Peyer's patch (tissue), 4 donors: ENCODE results near the gene KLHL40. TPM values are rescaled to one million over a fixed set of nuclear protein-coding genes. Genes with fewer than 3 reads are reported as not detected.

Experiments used
- DNase-seq, 3 donors: peaks; one replicate each; pipeline ENCODE4 v3.0.0-alpha.2; 2017 to 2019
- H3K27ac ChIP-seq, 4 donors: fragments of 200-600 bp; sonication (generic); one replicate each; pipeline ENCODE4 v1.5.1; 2016 to 2019
- H3K27me3 ChIP-seq, 2 donors: fragments of 200-600 bp; sonication (generic); one replicate each; pipeline ENCODE4 v1.5.1; 2019
- H3K36me3 ChIP-seq, 3 donors: fragments of 200-600 bp; sonication (generic); one replicate each; pipeline ENCODE4 v1.5.1; 2016 to 2019
- H3K4me1 ChIP-seq, 4 donors: fragments of 200-600 bp; sonication (generic); one replicate each; pipeline ENCODE4 v1.5.1; 2016 to 2019
- H3K4me3 ChIP-seq, 4 donors: fragments of 200-600 bp; sonication (generic); 1 replicate in 3 of 4; 2 replicates in 1 of 4; pipeline ENCODE4 v1.5.1; 2016 to 2019; ENCODE audit warnings: mild to moderate bottlenecking in 1 of 4
- H3K9me3 ChIP-seq, 4 donors: fragments of 200-600 bp; sonication (generic); one replicate each; pipeline ENCODE4 v1.5.1; 2016 to 2019; ENCODE audit warnings: mild to moderate bottlenecking in 1 of 4
- CTCF ChIP-seq, 6 experiments: fragments of 450-650 bp in 4 of 6; fragments of 200-600 bp in 2 of 6; sonication (generic) in 1 of 6; IDR thresholded peaks; one replicate each; pipeline ENCODE4 v1.5.1; 2017 to 2019; ENCODE audit warnings: antibody characterized with exemption in 6 of 6, mild to moderate bottlenecking in 3 of 6, moderate library complexity in 1 of 6
- POLR2A ChIP-seq, 2 donors: fragments of 450-650 bp; IDR thresholded peaks; one replicate each; pipeline ENCODE4 v1.5.1; 2017; ENCODE audit warnings: antibody characterized with exemption in 2 of 2, mild to moderate bottlenecking in 2 of 2, moderate library complexity in 2 of 2
- total RNA-seq, 4 donors: library from RNA; depleted of rRNA; stranded (reverse); fragments of >200 nt; gene quantifications; one replicate each; pipeline ENCODE4 v1.1.0, GENCODE V29; 2016

Gene KLHL40
- total RNA-seq, 4 donors from 2014 or later, result not detected

GRCh38 chr3:42693530-42693930, 8.2 kb downstream of the KLHL40 start:
- Histone ChIP-seq H3K9me3 (no peaks in the 10 kb centered on the region), H3K27ac (no peak overlapping the region), H3K4me1 (no peaks in the 10 kb centered on the region), H3K27me3 (no peaks in the 10 kb centered on the region), H3K4me3 (no peak overlapping the region), H3K36me3 (no peaks in the 10 kb centered on the region)
- no peak for TF ChIP-seq POLR2A (IDR thresholded peaks at IDR 0.05)
- DNase-seq, result no peak

GRCh38 chr3:42694366-42694765, 9.0 kb downstream of the KLHL40 start:
- H3K27ac ChIP-seq, result no peak overlapping the region
- no peaks in the 10 kb centered on the region for H3K27me3 ChIP-seq
- DNase-seq, result no peak
- TF ChIP-seq POLR2A (IDR thresholded peaks at IDR 0.05), result no peak
- TF ChIP-seq CTCF (IDR thresholded peaks at IDR 0.05), result no peak
- H3K4me1 ChIP-seq, result no peaks in the 10 kb centered on the region
- no peaks in the 10 kb centered on the region for H3K9me3 ChIP-seq
- H3K4me3 ChIP-seq, result no peak overlapping the region
- H3K36me3 ChIP-seq, result no peaks in the 10 kb centered on the region

- Histone ChIP-seq H3K36me3 (no peaks in the 10 kb centered on the region), H3K4me3 (no peak overlapping the region), H3K27me3 (no peaks in the 10 kb centered on the region), H3K9me3 (no peaks in the 10 kb centered on the region), H3K27ac (no peak overlapping the region), H3K4me1 (no peaks in the 10 kb centered on the region)
- TF ChIP-seq CTCF (IDR thresholded peaks at IDR 0.05), result no peak
- TF ChIP-seq POLR2A (IDR thresholded peaks at IDR 0.05), result no peak
- peak in 1 of 3 donors; percentile 43 for DNase-seq
These were observed 11.3 kb downstream of the KLHL40 start for GRCh38 chr3:42696356-42697288.

- TF ChIP-seq CTCF (IDR thresholded peaks at IDR 0.05), result no peak
- TF ChIP-seq POLR2A (IDR thresholded peaks at IDR 0.05), result no peak
- peak in 1 of 3 donors; percentile 35 for DNase-seq
- H3K4me1 ChIP-seq, result no peaks in the 10 kb centered on the region
- H3K36me3 ChIP-seq, result no peaks in the 10 kb centered on the region
- H3K27ac ChIP-seq, result no peak overlapping the region
- H3K4me3 ChIP-seq, result no peak overlapping the region
- no peaks in the 10 kb centered on the region for H3K9me3 ChIP-seq
- no peaks in the 10 kb centered on the region for H3K27me3 ChIP-seq
These were observed 12.1 kb downstream of the KLHL40 start for GRCh38 chr3:42697289-42698051.

- TF ChIP-seq POLR2A (IDR thresholded peaks at IDR 0.05) (no peak), CTCF (IDR thresholded peaks at IDR 0.05) (no peak)
- Histone ChIP-seq H3K27me3 (no peaks in the 10 kb centered on the region), H3K4me3 (no peak overlapping the region), H3K9me3 (no peaks in the 10 kb centered on the region), H3K27ac (no peak overlapping the region), H3K4me1 (no peaks in the 10 kb centered on the region), H3K36me3 (no peaks in the 10 kb centered on the region)
- peak in 1 of 3 donors; percentile 13 for DNase-seq
These were observed 13.0 kb downstream of the KLHL40 start for GRCh38 chr3:42698216-42698910.
